NCI-H187 treated with DMSO at 0.1 percent for 48 hours (cell line): Measurements from ENCODE around the gene LSM7.
"Not testable (repeated sequence)": the region's sequence is repeated elsewhere in the genome, so short reads cannot be mapped to it uniquely, and the experiment has no call there.

ENCODE experiments used
- DNase-seq: peaks from one replicate; lab custom pipeline; 2025; lab: John Stamatoyannopoulos, UW

LSM7 gene

GRCh38 chr19:2355168-2356035, 27.0 kb upstream of the LSM7 start:
- no peak for DNase-seq

GRCh38 chr19:2354670-2355069, 26.3 kb upstream of the LSM7 start:
- no peak for DNase-seq

GRCh38 chr19:2353887-2354592, 25.7 kb upstream of the LSM7 start:
- no peak for DNase-seq

DNA sequence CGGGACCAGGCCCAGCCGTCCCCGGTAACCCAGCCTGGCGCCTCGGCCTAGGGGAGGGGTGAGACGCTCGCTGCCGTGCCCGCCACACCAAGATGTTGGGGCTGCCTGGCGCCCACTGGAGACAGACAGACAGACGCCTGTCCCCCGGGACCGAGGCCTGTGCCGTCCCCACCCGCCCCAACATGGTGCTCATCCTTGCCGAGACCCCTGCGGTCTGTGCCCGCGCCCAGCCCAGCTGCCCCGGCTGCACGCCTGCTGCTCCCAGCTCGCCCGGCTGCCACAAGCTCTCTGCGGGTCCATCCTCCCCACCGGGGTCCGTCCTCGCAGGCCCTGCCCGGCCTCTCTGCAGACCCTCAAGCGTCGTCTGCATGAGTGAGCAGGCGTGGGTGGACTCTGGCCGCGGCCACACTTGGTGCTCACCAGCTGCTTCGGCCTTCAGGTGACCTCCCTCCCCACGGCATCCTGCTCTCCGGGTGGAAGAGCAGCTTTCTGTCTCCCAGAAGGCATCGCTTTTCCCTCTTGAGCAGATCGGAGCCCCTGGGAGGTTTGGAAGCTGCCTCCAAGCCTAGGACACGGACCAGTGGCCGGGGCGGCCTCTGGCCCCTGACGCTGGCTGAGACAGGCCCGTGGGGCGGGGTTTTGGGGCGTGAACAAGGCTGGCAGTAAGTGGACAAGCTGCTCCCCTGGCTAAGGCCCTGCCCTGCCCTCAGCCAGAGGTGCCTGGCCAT, 24.9 kb upstream of the LSM7 start:
- no peak for DNase-seq

DNA sequence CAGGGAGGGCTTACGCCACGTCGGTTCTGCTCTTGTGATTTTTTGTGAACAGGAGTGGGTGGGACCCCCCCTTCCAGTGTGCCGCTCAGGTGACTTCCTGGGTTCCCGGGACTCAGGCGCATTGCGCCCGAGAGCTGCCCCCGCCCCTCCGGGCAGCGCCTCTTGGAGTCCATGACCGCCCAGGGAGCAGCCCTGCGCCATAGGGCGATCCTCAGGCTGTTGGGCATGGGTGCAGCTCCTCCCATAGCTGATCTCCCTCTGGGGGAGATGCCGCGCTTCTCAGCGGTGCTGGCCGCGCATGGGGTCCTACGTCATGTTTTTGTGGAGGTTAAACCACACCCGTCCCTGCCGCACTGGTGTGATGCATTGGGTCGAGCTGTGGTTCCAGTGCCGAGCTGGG, 23.7 kb upstream of the LSM7 start:
- DNase-seq: no peak

- DNase-seq: no peak
Observed at GRCh38 chr19:2351591-2351990, 23.2 kb upstream of the LSM7 start.

DNA sequence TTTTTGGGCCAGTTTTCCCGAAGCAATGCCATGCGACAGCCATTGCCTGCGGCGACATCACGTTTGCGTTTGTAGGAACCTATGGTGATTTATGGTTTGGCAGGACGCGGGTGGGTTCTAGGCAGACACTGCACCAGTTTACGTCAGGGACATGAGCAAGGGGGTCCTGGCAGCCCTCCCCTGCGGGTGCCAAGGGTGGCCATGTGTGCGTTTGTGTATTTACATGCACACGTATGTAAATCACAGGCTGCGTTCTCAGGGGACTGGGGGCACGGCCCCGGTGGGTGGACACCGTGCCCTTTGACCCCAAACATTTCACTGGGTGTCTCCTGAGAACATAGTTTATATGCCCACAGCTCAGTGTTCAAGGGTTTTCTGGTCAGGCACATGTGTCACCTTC, 22.3 kb upstream of the LSM7 start:
- DNase-seq: no peak

- DNase-seq: not testable (repeated sequence)
Observed at GRCh38 chr19:2349818-2350217, 21.4 kb upstream of the LSM7 start.

DNA sequence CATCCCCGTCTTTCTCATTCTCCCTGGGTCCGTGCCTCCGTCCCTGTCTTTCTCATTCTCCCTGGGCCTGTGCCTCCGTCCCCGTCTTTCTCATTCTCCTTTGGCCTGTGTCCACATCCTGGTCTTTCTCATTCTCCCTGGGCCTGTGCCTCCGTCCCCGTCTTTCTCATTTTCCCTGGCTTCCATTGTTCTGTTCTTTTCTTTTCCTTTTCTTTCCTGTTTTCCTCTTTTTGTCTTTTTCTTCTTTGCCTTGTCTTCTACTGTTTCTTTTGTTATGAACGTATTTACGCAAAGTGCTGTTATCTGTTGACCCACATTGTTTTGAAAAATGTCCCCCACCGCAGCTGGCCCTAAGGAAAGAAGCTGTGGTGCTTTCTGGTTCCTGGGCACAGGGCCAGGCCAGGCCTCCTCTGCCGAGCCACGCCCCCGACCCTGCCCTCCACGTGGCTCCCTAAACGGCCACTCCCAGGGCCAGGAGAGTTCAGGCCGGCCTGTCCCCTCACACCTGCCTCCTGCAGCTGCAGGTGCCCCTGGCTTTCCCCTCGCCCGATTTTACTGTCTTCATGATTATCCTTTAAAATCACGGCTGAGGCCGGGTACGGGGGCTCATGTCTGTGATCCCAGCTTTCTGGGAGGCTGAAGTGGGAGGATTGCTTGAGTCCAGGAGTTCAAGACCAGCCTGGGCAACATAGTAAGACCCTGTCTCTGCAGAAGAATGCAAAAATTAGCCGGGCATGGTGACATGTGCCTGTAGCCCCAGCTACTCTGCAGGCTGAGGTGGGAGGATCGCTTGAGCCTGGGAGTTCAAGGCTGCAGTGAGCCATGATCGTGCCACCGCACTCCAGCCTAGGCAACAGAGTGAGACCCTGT, 17.6 kb upstream of the LSM7 start:
- DNase-seq: no peak

- DNase-seq: no peak
Observed at GRCh38 chr19:2345076-2345475, 16.7 kb upstream of the LSM7 start.

- no peak for DNase-seq
Observed at GRCh38 chr19:2344381-2344870, 16.0 kb upstream of the LSM7 start.

- no peak for DNase-seq
Observed at GRCh38 chr19:2343289-2343982, 15.1 kb upstream of the LSM7 start.

DNA sequence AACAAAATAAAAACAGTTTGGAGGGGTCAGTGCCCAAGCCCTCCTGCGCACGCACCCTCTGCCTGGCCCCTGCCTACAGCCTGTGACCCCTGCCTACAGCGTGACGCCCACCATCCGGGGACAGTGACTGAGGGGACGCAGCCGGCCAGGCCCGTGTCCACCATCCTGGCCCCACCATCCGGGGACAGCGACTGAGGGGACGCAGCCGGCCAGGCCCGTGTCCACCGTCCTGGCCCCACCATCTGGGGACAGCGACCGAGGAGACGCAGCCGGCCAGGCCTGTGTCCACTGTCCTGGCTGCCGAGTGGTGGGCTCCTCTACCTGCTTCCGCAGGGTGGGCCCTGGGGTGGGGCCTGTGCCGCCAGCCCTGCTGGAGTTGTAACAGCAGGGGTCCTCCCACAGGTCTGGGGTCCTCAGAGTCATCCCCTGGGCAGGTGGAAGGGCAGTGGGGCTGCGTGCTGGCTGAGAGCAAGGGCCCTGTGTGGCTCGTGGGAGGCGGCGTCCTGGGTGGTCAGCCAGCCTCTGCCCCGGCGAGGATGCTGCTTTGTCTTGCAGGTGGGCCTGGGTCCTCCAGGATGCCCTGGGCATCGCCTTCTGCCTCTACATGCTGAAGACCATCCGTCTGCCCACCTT, 14.4 kb upstream of the LSM7 start:
- DNase-seq: no peak

- DNase-seq: no peak
Observed at GRCh38 chr19:2341982-2342381, 13.6 kb upstream of the LSM7 start.

GRCh38 chr19:2341244-2341751, 12.9 kb upstream of the LSM7 start:
- no peak for DNase-seq

DNA sequence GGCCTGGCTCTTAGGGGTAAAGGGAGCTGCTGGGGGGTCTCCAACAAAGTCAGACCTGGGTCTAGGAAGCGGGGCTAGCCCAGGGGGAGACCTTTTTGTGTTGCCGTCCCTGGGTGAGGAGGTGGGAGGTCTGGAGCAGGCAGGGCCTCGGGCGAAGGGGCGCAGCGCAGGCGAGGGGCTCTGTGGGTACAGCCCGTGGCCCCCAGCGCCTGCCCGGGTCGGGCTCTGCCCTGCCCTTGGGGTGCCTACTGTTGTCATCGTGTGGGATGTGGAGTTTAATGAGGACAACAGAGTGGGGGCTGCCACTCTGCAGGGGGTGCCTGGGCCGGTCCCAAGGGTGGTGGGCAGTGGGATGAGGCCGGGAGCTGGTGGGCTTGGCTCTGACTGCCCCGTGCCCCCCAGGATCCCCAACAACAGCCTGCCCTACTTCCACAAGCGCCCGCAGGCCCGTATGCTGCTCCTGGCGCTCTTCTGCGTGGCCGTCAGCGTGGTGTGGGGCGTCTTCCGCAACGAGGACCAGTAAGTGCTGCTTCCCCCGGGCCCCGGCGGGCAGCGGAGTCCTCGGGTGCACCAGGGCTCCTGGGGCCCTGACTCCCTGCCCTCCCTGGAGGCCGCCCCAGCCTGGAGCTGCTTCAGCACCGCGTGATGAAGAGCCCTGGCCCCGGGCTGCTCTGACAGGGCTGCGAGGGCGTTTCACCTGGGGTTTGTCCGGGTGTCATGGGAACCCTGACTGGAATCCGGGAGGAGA, 12.3 kb upstream of the LSM7 start:
- DNase-seq: no peak

DNA sequence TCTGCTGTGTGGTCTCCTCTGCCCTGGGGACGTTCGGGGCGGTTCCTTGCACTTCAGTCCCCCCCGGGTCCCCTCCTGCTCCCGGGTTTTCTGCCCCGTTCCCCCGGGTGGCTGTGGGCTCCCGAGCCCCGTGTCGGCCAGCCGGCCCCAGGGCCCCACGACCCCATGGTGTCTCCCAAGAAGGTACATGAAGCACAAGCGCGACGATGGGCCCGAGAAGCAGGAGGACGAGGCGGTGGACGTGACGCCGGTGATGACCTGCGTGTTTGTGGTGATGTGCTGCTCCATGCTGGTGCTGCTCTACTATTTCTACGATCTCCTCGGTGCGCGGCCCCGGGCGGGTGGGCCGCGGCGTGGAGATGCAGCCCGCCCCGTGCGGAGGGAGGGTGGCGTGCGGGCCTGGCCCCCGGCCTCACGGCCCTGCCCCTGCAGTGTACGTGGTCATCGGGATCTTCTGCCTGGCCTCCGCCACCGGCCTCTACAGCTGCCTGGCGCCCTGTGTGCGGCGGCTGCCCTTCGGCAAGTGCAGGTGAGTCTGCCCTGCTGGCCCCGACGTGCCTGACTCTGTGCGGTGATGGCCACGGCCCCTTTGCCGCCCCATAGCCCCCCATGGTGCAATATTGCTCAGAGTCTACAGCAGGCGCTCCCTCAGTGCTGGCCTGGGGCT, 11.4 kb upstream of the LSM7 start:
- DNase-seq: no peak

- DNase-seq: no peak
Observed at GRCh38 chr19:2338751-2339643, 10.6 kb upstream of the LSM7 start.
